Lung (tissue), 12 donors: ENCODE data around the gene PON3. TPM values are rescaled to one million over a fixed set of nuclear protein-coding genes. Genes with fewer than 3 reads are reported as not detected.
A peak's percentile ranks its signal among the peaks of the same experiment; 100 is the strongest.

ENCODE experiments used
- ATAC-seq: fragments of 200-7000 bp; cut with Tn5 transposase; one replicate; pipeline ENCODE4 v1.9.1; 2020; ENCODE audit warnings: moderate number of reproducible peaks; ENCODE audit not compliant: insufficient read depth, low FRiP score
- DNase-seq, 3 donors: peaks; one replicate each; pipeline ENCODE4 v3.0.0-alpha.2; 2013 to 2017
- H3K27ac ChIP-seq, 2 donors: one replicate each; pipeline ENCODE4 v1.5.1; 2013; ENCODE audit warnings: mild to moderate bottlenecking in 2 of 2, moderate library complexity in 2 of 2, control low read depth in 1 of 2, inconsistent platforms in 1 of 2, low read depth in 1 of 2, low read length in 1 of 2
- H3K27me3 ChIP-seq, 3 donors: one replicate each; pipeline ENCODE4 v1.5.1; 2013; ENCODE audit warnings: low read length in 2 of 3; ENCODE audit not compliant: control insufficient read depth in 3 of 3, insufficient read depth in 3 of 3
- H3K36me3 ChIP-seq, 4 donors: one replicate each; pipeline ENCODE4 v1.5.1; 2013; ENCODE audit warnings: low read length in 4 of 4, mild to moderate bottlenecking in 1 of 4, moderate library complexity in 1 of 4; ENCODE audit not compliant: control insufficient read depth in 4 of 4, insufficient read depth in 4 of 4
- H3K4me1 ChIP-seq, 5 donors: one replicate each; pipeline ENCODE4 v1.5.1; 2013; ENCODE audit warnings: low read length in 5 of 5, mild to moderate bottlenecking in 2 of 5, moderate library complexity in 1 of 5; ENCODE audit not compliant: control insufficient read depth in 5 of 5, insufficient read depth in 5 of 5
- H3K4me3 ChIP-seq: one replicate; pipeline ENCODE4 v1.5.1; 2013; ENCODE audit warnings: mild to moderate bottlenecking, control low read depth, moderate library complexity
- H3K9ac ChIP-seq, 2 donors: one replicate each; pipeline ENCODE4 v1.5.1; 2013; ENCODE audit warnings: low read length in 2 of 2, control low read depth in 1 of 2; ENCODE audit not compliant: insufficient read depth in 1 of 2
- H3K9me3 ChIP-seq, 4 donors: one replicate each; pipeline ENCODE4 v1.5.1; 2013; ENCODE audit warnings: low read length in 3 of 4, mild to moderate bottlenecking in 1 of 4, moderate library complexity in 1 of 4; ENCODE audit not compliant: control insufficient read depth in 4 of 4, insufficient read depth in 3 of 4
- WGBS, 2 donors: extraction: QIAGEN DNeasy Blood & Tissue Kit; methylation state at CpG; one replicate each; pipeline ENCODE4 v1.1.7; 2013; 5-methylcytosine and 5-hydroxymethylcytosine counted together
- polyA plus RNA-seq, 2 donors: library from polyadenylated mRNA; stranded (reverse); fragments of 200-250 nt; gene quantifications; one replicate each; pipeline ENCODE4 v1.2.1, GENCODE V29; 2013
- total RNA-seq, 2 donors: library from RNA; depleted of rRNA in 1 of 2; stranded (reverse); fragments of >200 nt in 1 of 2; gene quantifications; one replicate each; pipeline ENCODE4 v1.2.1, GENCODE V29; 2014 to 2021
- TF ChIP-seq, protein P1 (sequence below): IDR thresholded peaks from 2 replicates; pipeline ENCODE4 v1.5.1; 2012; ENCODE audit warnings: mild to moderate bottlenecking; ENCODE audit errors: control extremely low read depth, extremely low read depth
- donor health status: control.
- donor health status: control.
- donor health status: Bipolar disorder and iron deficiency.
- donor health status: healthy.
- donor health status: DM: yes; HTN: yes; CAD: no.

PON3 gene
- total and polyA plus RNA-seq, 4 donors = 13.2 to 28.0 (median 22.5) TPM

DNA sequence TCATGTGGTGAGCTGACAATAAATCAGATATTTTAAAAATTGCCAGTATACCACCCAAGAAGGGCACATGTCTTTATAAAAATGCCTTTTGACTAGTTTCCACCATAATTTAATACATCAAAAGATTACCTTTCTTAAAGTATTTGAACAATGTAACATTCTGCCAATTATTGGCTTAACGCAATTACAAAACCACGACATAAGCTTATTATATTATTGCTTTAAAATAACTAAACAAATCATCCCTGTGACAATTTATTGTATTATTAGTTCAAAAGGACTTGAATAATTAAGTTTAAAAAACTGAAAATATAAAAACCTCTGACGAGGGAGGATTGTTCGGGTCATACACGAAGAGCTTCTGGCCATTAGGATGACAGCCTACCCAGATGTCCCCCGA, 9.6 kb upstream of the PON3 start:
- 95% methylated on average over 6 of the region's 6 CpGs for WGBS, 2 donors
- H3K27me3 ChIP-seq = no peaks in the 10 kb centered on the region
- H3K9ac ChIP-seq = no peak overlapping the region
- peaks cover 0 to 11% (median 2%) of the 10 kb centered on the region in 5 donors for H3K4me1 ChIP-seq
- DNase-seq (no peak), ATAC-seq (no peak)
- no peak overlapping the region for H3K4me3 ChIP-seq
- TF ChIP-seq, protein P1, sequence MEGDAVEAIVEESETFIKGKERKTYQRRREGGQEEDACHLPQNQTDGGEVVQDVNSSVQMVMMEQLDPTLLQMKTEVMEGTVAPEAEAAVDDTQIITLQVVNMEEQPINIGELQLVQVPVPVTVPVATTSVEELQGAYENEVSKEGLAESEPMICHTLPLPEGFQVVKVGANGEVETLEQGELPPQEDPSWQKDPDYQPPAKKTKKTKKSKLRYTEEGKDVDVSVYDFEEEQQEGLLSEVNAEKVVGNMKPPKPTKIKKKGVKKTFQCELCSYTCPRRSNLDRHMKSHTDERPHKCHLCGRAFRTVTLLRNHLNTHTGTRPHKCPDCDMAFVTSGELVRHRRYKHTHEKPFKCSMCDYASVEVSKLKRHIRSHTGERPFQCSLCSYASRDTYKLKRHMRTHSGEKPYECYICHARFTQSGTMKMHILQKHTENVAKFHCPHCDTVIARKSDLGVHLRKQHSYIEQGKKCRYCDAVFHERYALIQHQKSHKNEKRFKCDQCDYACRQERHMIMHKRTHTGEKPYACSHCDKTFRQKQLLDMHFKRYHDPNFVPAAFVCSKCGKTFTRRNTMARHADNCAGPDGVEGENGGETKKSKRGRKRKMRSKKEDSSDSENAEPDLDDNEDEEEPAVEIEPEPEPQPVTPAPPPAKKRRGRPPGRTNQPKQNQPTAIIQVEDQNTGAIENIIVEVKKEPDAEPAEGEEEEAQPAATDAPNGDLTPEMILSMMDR = no peak
- no peaks in the 10 kb centered on the region for H3K9me3 ChIP-seq
- H3K27ac ChIP-seq = no peak overlapping the region
- peaks cover 3 to 19% (median 8%) of the 10 kb centered on the region in 4 donors for H3K36me3 ChIP-seq

DNA sequence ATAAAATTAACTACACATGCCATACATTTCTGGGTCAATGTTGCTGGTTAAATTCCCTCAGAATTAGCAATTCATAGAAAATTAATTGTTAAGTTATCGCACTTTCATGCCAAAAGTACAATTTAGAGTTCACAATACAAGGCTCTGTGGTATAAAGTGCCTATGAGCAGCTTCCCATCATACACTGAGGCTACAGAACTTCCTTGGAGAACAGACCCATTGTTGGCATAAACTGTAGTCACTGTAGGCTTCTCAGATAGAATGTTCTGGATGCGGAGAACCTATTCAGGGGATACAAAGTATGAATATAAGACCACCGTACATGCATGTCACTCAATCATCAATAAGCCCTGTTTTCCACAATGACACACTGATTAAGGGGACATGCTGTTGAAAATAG, 9.0 kb upstream of the PON3 start:
- peaks cover 3 to 17% (median 8%) of the 10 kb centered on the region in 4 donors for H3K36me3 ChIP-seq
- DNase-seq = no peak

DNA sequence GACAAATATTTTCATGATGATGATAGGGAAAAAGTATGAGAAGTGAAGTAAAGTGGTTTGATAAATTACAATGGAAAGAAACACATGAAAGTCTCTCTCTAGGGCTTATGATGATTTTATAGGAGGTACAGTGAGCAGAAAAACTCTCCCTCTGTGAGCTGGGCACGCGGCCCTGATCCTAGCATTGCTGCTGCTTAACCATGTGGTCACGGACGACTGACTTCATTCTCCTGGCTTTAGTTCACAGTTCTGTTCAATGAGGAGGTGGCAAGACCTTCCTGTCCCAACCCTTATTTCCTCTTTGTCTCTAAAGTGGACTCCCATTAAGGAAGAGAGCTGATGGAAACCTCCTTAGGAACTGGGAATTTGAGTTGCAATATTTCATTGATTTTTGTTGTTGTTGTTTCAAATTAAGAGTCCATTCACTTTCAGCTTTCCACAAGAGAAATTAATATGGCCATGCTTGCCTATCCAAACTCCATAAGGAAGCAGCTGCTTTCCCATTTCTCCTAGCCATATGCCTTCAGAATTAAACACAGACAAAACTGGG, 8.2 kb upstream of the PON3 start:
- Histone ChIP-seq H3K27me3 (no peaks in the 10 kb centered on the region), H3K9me3 (no peaks in the 10 kb centered on the region), H3K36me3 (peaks cover 3 to 14% (median 8%) of the 10 kb centered on the region in 4 donors), H3K4me1 (peaks cover 0 to 11% (median 2%) of the 10 kb centered on the region in 5 donors), H3K9ac (no peak overlapping the region), H3K4me3 (no peak overlapping the region), H3K27ac (no peak overlapping the region)
- ATAC-seq (no peak), DNase-seq (peak; percentile 25 to 75 (median 71))
- TF ChIP-seq, protein P1 = no peak
- 51 to 52% methylated on average over 4 of the region's 4 CpGs for WGBS, 2 donors

More for the DNA sequence above, 9.0 kb upstream of the PON3 start:
- WGBS, 2 donors = 95 to 96% methylated on average over 3 of the region's 3 CpGs
- no peak overlapping the region for H3K27ac ChIP-seq
- H3K9me3 ChIP-seq = no peaks in the 10 kb centered on the region
- H3K4me1 ChIP-seq = peaks cover 0 to 11% (median 2%) of the 10 kb centered on the region in 5 donors
- no peaks in the 10 kb centered on the region for H3K27me3 ChIP-seq
- H3K4me3 ChIP-seq = no peak overlapping the region
- TF ChIP-seq, protein P1 = no peak
- H3K9ac ChIP-seq = no peak overlapping the region
- ATAC-seq = no peak
